Body of pancreas (tissue), 4 donors: Measurements from ENCODE around the gene MYCBPAP.

Source experiments
- POLR2A ChIP-seq, 3 donors: fragments of 450-650 bp; IDR thresholded peaks; one replicate each; pipeline ENCODE4 v1.6.1; 2016; ENCODE audit warnings: antibody characterized with exemption in 3 of 3, mild to moderate bottlenecking in 2 of 3
- TF ChIP-seq, protein P1 (sequence below), 7 experiments: fragments of 450-650 bp in 4 of 7; fragments of 200-600 bp in 3 of 7; sonication (generic) in 3 of 7; IDR thresholded peaks; one replicate each; pipeline ENCODE4 v1.5.1; 2016 to 2019; ENCODE audit warnings: antibody characterized with exemption in 7 of 7

DNA sequence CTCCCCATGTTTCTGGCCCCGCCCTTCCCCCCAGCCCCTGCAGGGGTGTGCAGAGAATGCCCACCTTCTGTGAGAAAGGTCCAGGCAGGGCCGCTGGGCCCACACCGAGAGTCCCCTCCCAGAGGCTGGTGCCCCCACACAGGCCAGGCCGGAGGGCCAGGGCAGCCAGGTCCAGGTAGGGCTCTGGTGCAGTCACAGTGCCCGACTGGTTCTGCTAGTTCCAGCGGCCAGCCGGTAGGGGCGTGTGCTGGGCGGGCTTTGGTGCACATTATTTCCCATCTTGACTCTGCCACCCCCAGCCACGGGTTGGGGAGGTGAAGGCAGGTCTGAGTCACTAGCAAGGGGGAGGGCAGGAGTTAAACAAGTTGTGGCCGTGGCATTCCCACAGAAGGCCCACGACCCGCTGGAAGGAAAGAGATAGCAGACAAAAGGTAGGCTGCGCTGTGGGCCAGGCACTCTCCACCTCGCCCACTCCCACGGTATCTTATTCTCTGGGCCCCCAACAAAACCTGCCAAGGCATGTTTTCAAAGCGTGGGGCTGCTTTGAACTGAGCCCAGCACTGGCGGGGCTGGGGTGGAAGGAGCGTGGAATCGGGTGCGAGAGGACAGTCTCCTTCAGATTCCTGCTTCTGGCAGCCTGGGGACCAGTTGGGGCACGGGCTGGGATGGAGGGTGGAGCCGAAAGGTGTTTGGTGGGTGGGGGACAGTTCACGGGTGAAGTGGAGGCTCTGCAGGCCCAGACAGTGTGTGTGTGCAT, 26.2 kb downstream of the MYCBPAP start:
- TF ChIP-seq POLR2A (IDR thresholded peaks at IDR 0.05), result peak; percentile 63 to 74 (median 67)
- TF ChIP-seq, protein P1, sequence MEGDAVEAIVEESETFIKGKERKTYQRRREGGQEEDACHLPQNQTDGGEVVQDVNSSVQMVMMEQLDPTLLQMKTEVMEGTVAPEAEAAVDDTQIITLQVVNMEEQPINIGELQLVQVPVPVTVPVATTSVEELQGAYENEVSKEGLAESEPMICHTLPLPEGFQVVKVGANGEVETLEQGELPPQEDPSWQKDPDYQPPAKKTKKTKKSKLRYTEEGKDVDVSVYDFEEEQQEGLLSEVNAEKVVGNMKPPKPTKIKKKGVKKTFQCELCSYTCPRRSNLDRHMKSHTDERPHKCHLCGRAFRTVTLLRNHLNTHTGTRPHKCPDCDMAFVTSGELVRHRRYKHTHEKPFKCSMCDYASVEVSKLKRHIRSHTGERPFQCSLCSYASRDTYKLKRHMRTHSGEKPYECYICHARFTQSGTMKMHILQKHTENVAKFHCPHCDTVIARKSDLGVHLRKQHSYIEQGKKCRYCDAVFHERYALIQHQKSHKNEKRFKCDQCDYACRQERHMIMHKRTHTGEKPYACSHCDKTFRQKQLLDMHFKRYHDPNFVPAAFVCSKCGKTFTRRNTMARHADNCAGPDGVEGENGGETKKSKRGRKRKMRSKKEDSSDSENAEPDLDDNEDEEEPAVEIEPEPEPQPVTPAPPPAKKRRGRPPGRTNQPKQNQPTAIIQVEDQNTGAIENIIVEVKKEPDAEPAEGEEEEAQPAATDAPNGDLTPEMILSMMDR (IDR thresholded peaks at IDR 0.05), result peak; percentile 36 to 79 (median 62)
